ENCODE results near the gene ALDH7A1.
A peak's percentile ranks its signal among the peaks of the same experiment; 100 is the strongest.

The ALDH7A1 gene

DNA sequence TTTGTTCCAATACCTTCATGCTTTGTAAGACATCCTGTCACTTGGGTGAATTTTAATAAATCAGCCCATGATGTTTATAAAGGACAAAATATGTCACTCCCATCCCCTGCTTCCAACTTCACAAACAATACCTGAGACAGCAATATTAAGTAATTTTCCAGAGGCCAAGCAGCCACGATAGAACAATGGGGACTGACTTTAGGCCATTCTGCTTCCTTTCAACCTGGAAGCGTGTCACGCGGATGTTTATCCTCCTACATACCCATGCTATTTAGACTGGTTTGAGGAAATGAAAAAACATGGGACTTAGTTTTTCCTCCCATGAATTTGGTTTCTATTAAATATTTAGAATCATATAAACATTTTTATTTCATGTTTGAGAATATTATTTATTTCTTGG, 88.9 kb downstream of the ALDH7A1 start:
- no peak for DNase-seq

GRCh38 chr5:126503602-126504104, 91.4 kb downstream of the ALDH7A1 start:
- peak; percentile 32 for DNase-seq

GRCh38 chr5:126501448-126501847, 93.6 kb downstream of the ALDH7A1 start:
- DNase-seq = no peak

DNA sequence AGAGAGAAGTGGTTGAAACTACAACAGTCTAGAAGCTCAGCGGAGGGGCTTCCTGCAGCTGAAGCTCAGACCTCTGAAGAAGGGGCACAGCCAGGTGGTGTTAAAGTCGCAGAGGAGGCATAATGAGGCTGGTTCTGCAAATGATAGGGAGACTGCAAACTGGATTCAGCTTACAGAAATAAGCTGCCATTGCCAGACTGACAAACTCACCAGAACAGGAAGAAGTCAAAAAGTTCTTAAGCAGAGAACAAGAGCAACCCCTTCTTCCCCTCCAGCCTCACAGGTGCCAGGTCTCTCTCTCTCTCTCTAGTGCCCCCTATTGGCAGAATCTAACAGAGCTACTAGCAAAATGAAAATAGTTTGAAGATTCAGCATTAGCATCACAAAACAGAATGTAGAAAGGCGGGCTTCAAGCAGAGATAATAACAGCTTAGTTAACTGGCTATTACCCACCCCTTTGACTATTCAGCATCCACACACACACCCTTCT, 95.1 kb downstream of the ALDH7A1 start:
- peak; percentile 63 for DNase-seq

- DNase-seq = no peak
Measured at GRCh38 chr5:126499278-126499677, 95.7 kb downstream of the ALDH7A1 start.

GRCh38 chr5:126497506-126497905, 97.5 kb downstream of the ALDH7A1 start:
- no peak for DNase-seq

DNA sequence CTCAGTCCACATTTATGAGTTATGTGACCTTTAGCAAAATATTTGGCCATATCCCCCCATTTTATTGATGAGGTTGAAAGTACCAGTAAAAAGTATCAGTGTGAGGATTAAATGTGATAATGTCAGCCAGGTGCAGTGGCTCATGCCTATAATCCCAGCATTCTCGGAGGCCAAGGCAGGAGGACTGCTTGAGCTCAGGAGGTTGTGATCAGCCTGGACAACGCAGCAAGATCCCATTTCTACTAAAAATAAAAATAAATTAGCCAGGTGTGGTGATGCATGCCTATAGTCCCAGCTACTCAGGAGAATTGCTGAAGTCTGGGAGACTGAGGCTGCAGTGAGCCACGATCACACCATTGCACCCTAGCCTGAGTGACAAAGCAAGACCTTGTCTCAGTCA, 100.6 kb downstream of the ALDH7A1 start:
- no peak for DNase-seq

- DNase-seq = no peak
Measured at GRCh38 chr5:126492939-126493338, 102.1 kb downstream of the ALDH7A1 start.

DNA sequence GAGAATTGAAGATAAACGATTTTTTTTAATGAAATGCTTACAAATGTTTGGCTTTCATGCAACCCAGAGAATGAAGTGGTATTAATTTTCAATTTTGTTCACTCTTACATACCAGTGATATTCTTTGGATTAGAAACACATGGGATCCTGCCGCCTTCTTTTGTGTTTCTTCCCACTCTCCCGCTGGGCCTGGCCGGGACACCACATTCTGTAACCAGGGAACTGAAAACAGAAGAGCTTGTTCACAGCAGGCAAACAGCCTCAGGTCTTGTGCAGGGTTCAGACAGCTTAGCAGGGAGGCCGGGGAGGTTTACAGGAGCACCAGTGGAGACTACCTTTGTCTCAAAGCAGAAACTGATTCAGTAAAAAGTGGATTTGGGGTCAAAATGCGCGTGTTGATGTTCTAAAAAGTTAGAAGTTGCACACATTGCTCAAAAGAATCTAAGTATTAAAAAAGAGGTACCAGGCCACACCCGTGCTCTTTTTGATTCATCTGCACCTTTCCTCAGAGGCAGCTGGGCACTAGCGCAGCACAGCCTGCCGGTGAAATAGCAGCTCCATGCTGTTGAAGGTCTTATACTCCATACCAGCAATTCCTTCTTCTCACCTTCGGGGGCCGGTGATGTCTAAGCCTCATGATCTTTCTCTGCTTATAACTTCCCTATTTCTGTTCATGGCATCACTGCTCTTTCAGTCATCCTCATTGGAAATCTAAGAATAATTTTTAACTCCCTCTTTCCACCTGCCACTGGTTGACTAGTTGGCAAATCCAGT, 104.7 kb downstream of the ALDH7A1 start:
- DNase-seq = no peak

DNA sequence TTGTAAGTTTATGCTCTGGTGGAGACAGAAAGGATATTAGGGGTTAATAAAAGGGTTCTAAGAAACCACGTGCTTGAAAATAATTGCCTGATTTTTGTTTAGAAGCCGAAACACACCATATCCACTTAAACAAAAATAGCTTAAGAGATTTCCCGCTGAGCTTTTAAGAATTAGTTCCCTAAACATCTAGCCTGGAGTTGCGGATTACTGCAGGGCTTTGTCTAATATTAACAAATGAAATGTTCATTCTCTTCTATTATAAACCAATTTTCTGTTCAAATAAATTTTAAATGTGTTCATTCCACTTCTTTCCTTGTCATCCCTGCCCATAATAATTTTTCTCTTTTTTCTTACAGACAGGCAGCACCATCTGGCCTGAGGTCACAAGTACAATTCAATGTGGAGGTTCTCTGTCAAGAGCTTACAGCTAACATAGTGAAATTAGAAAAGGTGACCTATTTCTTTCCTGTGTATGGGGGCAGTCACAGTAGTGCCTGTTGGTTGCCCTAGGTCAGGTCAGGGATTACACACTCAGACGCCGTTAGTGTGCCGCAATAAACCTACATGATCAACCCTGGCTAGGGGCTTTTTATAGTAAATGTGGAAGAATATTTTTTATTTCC, 106.5 kb downstream of the ALDH7A1 start:
- no peak for DNase-seq

DNA sequence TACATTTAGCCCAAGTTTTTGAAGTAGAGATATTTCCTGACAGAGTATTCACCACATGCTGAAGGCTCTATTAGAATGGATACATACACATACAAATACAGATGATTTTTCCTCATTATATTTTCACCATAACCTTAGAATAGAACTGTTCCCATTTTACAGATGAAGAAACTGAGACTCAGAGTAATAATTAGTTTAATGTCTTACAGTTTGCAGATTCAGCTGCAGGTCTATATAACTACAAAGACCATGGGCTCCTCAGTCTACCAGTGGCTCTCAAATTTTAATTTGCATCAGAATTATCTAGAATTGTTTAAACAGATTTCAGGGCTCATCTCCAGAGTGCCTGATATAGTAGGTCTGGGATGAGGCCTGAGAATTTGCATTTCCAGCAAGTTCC, 107.4 kb downstream of the ALDH7A1 start:
- DNase-seq = no peak

GRCh38 chr5:126486332-126486731, 108.7 kb downstream of the ALDH7A1 start:
- no peak for DNase-seq

DNA sequence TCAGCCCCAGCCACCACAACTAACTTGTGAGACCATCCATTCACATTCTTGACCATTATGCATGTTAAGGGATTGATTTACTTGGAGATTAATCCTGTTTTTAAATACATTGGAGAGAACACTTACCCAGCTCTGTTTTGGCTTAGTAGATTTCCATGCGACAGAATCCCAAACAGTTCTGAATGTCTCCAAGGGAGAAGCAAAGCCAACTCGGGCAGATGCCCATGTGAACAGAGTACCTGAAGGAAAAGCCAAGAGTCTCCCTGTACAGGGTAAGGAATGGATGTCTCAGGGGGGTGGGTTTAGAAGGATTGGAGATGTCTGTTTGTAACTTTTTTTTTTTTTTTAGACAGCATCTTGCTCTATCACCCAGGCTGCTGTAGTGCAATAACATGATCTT, 110.8 kb downstream of the ALDH7A1 start:
- no peak for DNase-seq

DNA sequence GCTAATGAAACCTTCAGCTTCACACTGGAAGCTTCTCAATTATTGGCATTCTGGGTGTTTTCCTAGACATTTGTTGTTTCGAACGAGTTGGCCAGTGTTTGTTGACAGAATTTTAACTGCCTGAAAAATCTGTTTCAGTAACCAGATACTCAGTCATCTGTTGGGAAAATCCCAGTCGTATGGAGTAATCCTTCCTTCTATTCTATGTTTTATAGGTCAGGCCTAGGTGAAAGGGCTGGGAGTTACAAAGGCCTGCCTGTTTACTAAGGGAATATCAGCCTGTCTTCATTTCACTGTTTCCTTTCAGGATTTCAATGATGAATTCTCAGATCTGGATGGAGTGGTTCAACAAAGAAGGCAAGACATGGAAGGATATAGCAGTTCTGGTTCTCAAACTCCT, 111.9 kb downstream of the ALDH7A1 start:
- no peak for DNase-seq

DNA sequence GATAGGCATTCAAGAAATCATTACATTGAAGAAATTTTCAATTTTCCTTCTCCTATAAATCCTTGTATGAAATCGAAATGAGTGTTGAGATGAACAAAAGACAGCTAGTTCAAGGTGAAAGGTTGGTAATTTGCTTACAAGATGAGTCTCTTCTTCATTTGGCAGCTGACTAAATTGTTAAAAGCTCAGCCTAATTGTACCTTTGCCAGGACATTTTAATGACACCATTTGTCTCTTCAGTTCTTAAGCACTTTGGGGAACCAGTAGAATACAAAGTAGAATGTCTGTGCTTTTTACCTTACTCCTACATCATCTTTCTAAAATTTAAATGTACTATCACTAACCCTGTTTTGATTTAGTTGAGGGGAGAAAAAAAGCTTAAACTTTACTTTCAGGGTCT, 112.4 kb downstream of the ALDH7A1 start:
- no peak for DNase-seq

DNA sequence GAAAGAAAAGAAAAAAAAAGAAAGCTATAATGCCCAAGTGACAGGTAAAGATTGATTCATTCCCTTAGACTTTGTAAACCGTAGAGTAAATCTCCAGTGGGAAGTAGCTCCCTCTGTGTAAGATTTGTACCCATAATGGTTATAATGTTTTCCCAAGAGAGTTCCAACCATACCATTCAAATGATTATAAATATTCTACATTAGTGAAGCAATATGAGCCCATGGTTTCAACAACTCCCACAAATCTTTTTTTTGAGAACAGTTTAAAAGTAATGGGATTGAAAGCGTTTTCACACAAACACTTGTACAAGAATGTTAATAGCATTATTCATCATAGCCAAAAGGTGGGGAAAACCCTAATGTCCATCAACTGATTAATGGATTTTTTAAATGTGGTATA, 113.8 kb downstream of the ALDH7A1 start:
- DNase-seq = no peak
